GM23338 (cell line): ENCODE data around the gene MTHFD1L. TPM values are rescaled to one million over a fixed set of nuclear protein-coding genes. Genes with fewer than 3 reads are reported as not detected.

Experiments used
- ATAC-seq: fragments of 200-7000 bp; cut with Tn5 transposase; 3 replicates; pipeline ENCODE4 v1.9.1; 2020
- DNase-seq: peaks from one replicate; pipeline ENCODE4 v3.0.0-alpha.2; 2015; ENCODE audit warnings: low spot score
- H2AFZ ChIP-seq: fragments of 200-600 bp; sonication (generic); 2 replicates; pipeline ENCODE4 v1.8.0; 2016; ENCODE audit warnings: antibody characterized with exemption, mild to moderate bottlenecking, moderate library complexity
- H3F3A ChIP-seq: fragments of 200-600 bp; sonication (generic); replicated peaks from 2 replicates; pipeline ENCODE4 v1.8.0; 2017; ENCODE audit warnings: antibody characterized with exemption, mixed run types, low read depth
- H3K27ac ChIP-seq: fragments of 200-600 bp; sonication (generic); 2 replicates; pipeline ENCODE4 v1.6.1; 2016; ENCODE audit warnings: low read depth
- H3K27me3 ChIP-seq: fragments of 200-600 bp; sonication (generic); 2 replicates; pipeline ENCODE4 v1.8.0; 2016; ENCODE audit warnings: mild to moderate bottlenecking, mixed run types, moderate library complexity; ENCODE audit not compliant: insufficient read depth
- H3K36me3 ChIP-seq: fragments of 200-600 bp; sonication (generic); 2 replicates; pipeline ENCODE4 v1.8.0; 2016; ENCODE audit warnings: mild to moderate bottlenecking; ENCODE audit not compliant: insufficient read depth
- H3K4me1 ChIP-seq: fragments of 200-600 bp; sonication (generic); 2 replicates; pipeline ENCODE4 v1.8.0; 2016; ENCODE audit warnings: mild to moderate bottlenecking, moderate library complexity; ENCODE audit not compliant: insufficient read depth
- H3K4me2 ChIP-seq: fragments of 200-600 bp; sonication (generic); 2 replicates; pipeline ENCODE4 v1.7.1; 2017; ENCODE audit warnings: mixed run types
- H3K4me3 ChIP-seq: fragments of 200-600 bp; sonication (generic); 2 replicates; pipeline ENCODE4 v1.6.1; 2016; ENCODE audit warnings: mixed run types
- H3K79me2 ChIP-seq: fragments of 200-600 bp; sonication (generic); replicated peaks from 2 replicates; pipeline ENCODE4 v1.8.0; 2017; ENCODE audit warnings: mild to moderate bottlenecking; ENCODE audit not compliant: insufficient read depth
- H3K9me2 ChIP-seq: fragments of 200-600 bp; sonication (generic); 2 replicates; pipeline ENCODE4 v1.8.0; 2017; ENCODE audit not compliant: insufficient read depth
- H4K20me1 ChIP-seq: fragments of 200-600 bp; sonication (generic); replicated peaks from 2 replicates; pipeline ENCODE4 v1.8.0; 2017; ENCODE audit warnings: mild to moderate bottlenecking; ENCODE audit not compliant: insufficient read depth
- H3K27ac Mint-ChIP-seq: 2 replicates; pipeline ENCODE4 v1.8.0; 2020; ENCODE audit warnings: inconsistent platforms, mild to moderate bottlenecking, moderate library complexity, mixed read lengths
- H3K27me3 Mint-ChIP-seq: 3 replicates; pipeline ENCODE4 v1.8.0; 2022; ENCODE audit warnings: low read depth, mild to moderate bottlenecking, moderate library complexity, mixed read lengths, inconsistent platforms; ENCODE audit not compliant: insufficient read depth, poor library complexity
- H3K36me3 Mint-ChIP-seq: 3 replicates; pipeline ENCODE4 v1.8.0; 2021; ENCODE audit warnings: low read depth, mild to moderate bottlenecking, inconsistent platforms, moderate library complexity, mixed read lengths
- H3K4me1 Mint-ChIP-seq: 3 replicates; pipeline ENCODE4 v1.8.0; 2020; ENCODE audit warnings: mild to moderate bottlenecking, inconsistent platforms, mixed read lengths
- H3K4me3 Mint-ChIP-seq: 3 replicates; pipeline ENCODE4 v1.8.0; 2021; ENCODE audit warnings: moderate library complexity, mild to moderate bottlenecking, inconsistent platforms, mixed read lengths
- H3K9me3 Mint-ChIP-seq: 3 replicates; pipeline ENCODE4 v1.8.0; 2020; ENCODE audit warnings: moderate library complexity, mild to moderate bottlenecking, inconsistent platforms, mixed read lengths
- CREB1 ChIP-seq: fragments of 250-450 bp; sonication (Bioruptor Pico); IDR thresholded peaks from 2 replicates; pipeline ENCODE4 v1.5.0; 2020; ENCODE audit warnings: low read depth, mild to moderate bottlenecking, moderate library complexity
- CTCF ChIP-seq, 2 experiments: fragments of 200-600 bp in 1 of 2; sonication (generic) in 1 of 2; conservative IDR thresholded peaks; 2 replicates each; pipeline versions ENCODE4 v1.5.1 to v1.6.1; 2016 to 2017; ENCODE audit warnings: antibody characterized with exemption in 2 of 2, low read depth in 2 of 2, mild to moderate bottlenecking in 2 of 2, moderate library complexity in 1 of 2
- ETS1 ChIP-seq: IDR thresholded peaks from 2 replicates; pipeline ENCODE4 v1.6.1; 2016; ENCODE audit warnings: antibody characterized with exemption
- EZH2 ChIP-seq: fragments of 200-600 bp; sonication (generic); IDR thresholded peaks from one replicate; pipeline ENCODE4 v1.8.0; 2017; ENCODE audit warnings: antibody characterized with exemption, mild to moderate bottlenecking, low read depth; ENCODE audit not compliant: unreplicated experiment
- EZH2phosphoT487 ChIP-seq: fragments of 200-600 bp; sonication (generic); IDR thresholded peaks from one replicate; pipeline ENCODE4 v1.8.1; 2018; ENCODE audit warnings: antibody characterized with exemption; ENCODE audit not compliant: unreplicated experiment
- JUNB ChIP-seq: IDR thresholded peaks from one replicate; pipeline ENCODE4 v1.6.1; 2016; ENCODE audit warnings: antibody characterized with exemption; ENCODE audit not compliant: unreplicated experiment
- NANOG ChIP-seq: IDR thresholded peaks from 2 replicates; pipeline ENCODE4 v1.6.1; 2016; ENCODE audit warnings: antibody characterized with exemption, borderline replicate concordance
- REST ChIP-seq: IDR thresholded peaks from one replicate; pipeline ENCODE4 v1.6.1; 2018; ENCODE audit warnings: antibody characterized with exemption; ENCODE audit not compliant: unreplicated experiment
- STAT1 ChIP-seq: IDR thresholded peaks from one replicate; pipeline ENCODE4 v1.6.1; 2016; ENCODE audit warnings: antibody characterized with exemption; ENCODE audit not compliant: unreplicated experiment
- ZNF114 ChIP-seq: fragments of 250-450 bp; sonication (Bioruptor Pico); IDR thresholded peaks from 2 replicates; pipeline ENCODE4 v1.5.0; 2020; ENCODE audit warnings: mild to moderate bottlenecking, moderate library complexity
- ZNF331 ChIP-seq: fragments of 250-450 bp; sonication (Bioruptor Pico); IDR thresholded peaks from 2 replicates; pipeline ENCODE4 v1.5.0; 2020; ENCODE audit warnings: low read depth, mild to moderate bottlenecking, moderate library complexity
- ZNF462 ChIP-seq: fragments of 250-450 bp; sonication (Bioruptor Pico); IDR thresholded peaks from 2 replicates; pipeline ENCODE4 v1.5.0; 2020; ENCODE audit warnings: mild to moderate bottlenecking, moderate library complexity
- polyA plus RNA-seq: library from polyadenylated mRNA; unstranded; fragments of >200 nt; fragmentation: Nextera tagmentation; extraction: Ambion mirVana; gene quantifications from 2 replicates; pipeline ENCODE4 v1.2.1, GENCODE V29; 2016
- total RNA-seq: library from RNA; depleted of rRNA; stranded (reverse); fragments of >200 nt; shearing (Covaris generic); gene quantifications from 2 replicates; pipeline ENCODE4 v1.2.3, GENCODE V29; 2014

Gene MTHFD1L
- total and polyA plus RNA-seq, 2 experiments from 2014 or later: 53.2 to 66.8 TPM

- no peak for TF ChIP-seq ZNF462 (CRISPR knock-in tag)
- no peak for TF ChIP-seq CREB1 (CRISPR knock-in tag)
- no peak for TF ChIP-seq JUNB
- no peak for TF ChIP-seq ZNF331 (CRISPR knock-in tag)
- TF ChIP-seq NANOG: no peak
- no peak for TF ChIP-seq ZNF114
- TF ChIP-seq EZH2: no peak
- TF ChIP-seq STAT1: no peak
- no peak for TF ChIP-seq ETS1
Measured at GRCh38 chr6:150915880-150916265, 50.4 kb downstream of the MTHFD1L start (continued).

- no peaks in the 10 kb centered on the region for H3K9me2 ChIP-seq
- no peaks in the 10 kb centered on the region for H3K4me1 ChIP-seq
- DNase-seq: no peak
- H2AFZ ChIP-seq: no peak overlapping the region
- H3K4me3 Mint-ChIP-seq: no peak overlapping the region
- H3K27ac Mint-ChIP-seq: no peak overlapping the region
- H3K27me3 ChIP-seq: no peaks in the 10 kb centered on the region
- no peaks in the 10 kb centered on the region for H3K9me3 Mint-ChIP-seq
- no peaks in the 10 kb centered on the region for H3F3A ChIP-seq
- H3K27ac ChIP-seq: no peak overlapping the region
- H3K27me3 Mint-ChIP-seq: no peaks in the 10 kb centered on the region
- H3K4me1 Mint-ChIP-seq: no peaks in the 10 kb centered on the region
- no peaks in the 10 kb centered on the region for H3K79me2 ChIP-seq
- no peak overlapping the region for H3K4me2 ChIP-seq
- no peak overlapping the region for H3K4me3 ChIP-seq
- H3K36me3 ChIP-seq: peaks cover 30% of the 10 kb centered on the region
- peaks cover 57% of the 10 kb centered on the region for H3K36me3 Mint-ChIP-seq
- no peak for ATAC-seq
- no peaks in the 10 kb centered on the region; the same call in none of the 2 replicates for H4K20me1 ChIP-seq
- TF ChIP-seq NANOG (no peak), REST (no peak), ZNF114 (no peak), ETS1 (no peak), JUNB (no peak), EZH2phosphoT487 (no peak), CTCF (conservative IDR thresholded peaks at IDR 0.05; ENCODE audit: low read depth in 2 of 2) (no peak)
Measured at GRCh38 chr6:150919938-150920337, 54.4 kb downstream of the MTHFD1L start.
